ENCODE results near the gene GLDC. TPM values are rescaled to one million over a fixed set of nuclear protein-coding genes. Genes with fewer than 3 reads are reported as not detected.
"Not testable (repeated sequence)": the region's sequence is repeated elsewhere in the genome, so short reads cannot be mapped to it uniquely, and the experiment has no call there.

The GLDC gene
- total RNA-seq (ENCODE audit: low replicate concordance): 81.6 and 100 TPM in 2 replicates

- no peaks in the 10 kb centered on the region for H3K9me3 Mint-ChIP-seq
- H2AFZ ChIP-seq (replicated peaks): peak within 1 kb of the TSS; percentile 88
- peak within 1 kb of the TSS; percentile 83 for H3K27ac Mint-ChIP-seq
- peaks cover 48% of the 10 kb centered on the region for H3K79me2 ChIP-seq (ENCODE audit: low read depth)
- peaks cover 10% of the 10 kb centered on the region for H3K36me3 Mint-ChIP-seq
- DNase-seq (ENCODE audit: low spot score): peak; percentile 96
- H3K9ac ChIP-seq: peak within 1 kb of the TSS; percentile 43
- peaks cover 25% of the 10 kb centered on the region for H4K20me1 ChIP-seq (ENCODE audit: low read depth)
- no peaks in the 10 kb centered on the region for H3K9me3 ChIP-seq (ENCODE audit: low read depth)
- H3F3A ChIP-seq (ENCODE audit: low read depth): peaks cover 23% of the 10 kb centered on the region
- H3K4me1 ChIP-seq: peaks cover 19% of the 10 kb centered on the region
- no peak for TF ChIP-seq CTCF (IDR thresholded peaks at IDR 0.05)
- TF ChIP-seq EZH2phosphoT487 (IDR thresholded peaks at IDR 0.05): no peak
- TF ChIP-seq EZH2 (IDR thresholded peaks at IDR 0.05): no peak
- peak within 1 kb of the TSS; percentile 99 for H3K4me3 Mint-ChIP-seq
- peak within 1 kb of the TSS; percentile 97 for H3K4me3 ChIP-seq
- peaks cover 9% of the 10 kb centered on the region for H3K27me3 ChIP-seq
- peak within 1 kb of the TSS; percentile 13 for H3K27ac ChIP-seq
- no peaks in the 10 kb centered on the region for H3K36me3 ChIP-seq
- H3K4me2 ChIP-seq: peak within 1 kb of the TSS; percentile 86
- H3K27me3 Mint-ChIP-seq (ENCODE audit: insufficient read depth, low read depth): peaks cover 11% of the 10 kb centered on the region
- peaks cover 27% of the 10 kb centered on the region for H3K4me1 Mint-ChIP-seq
Measured at GRCh38 chr9:6645355-6646292, at the start of gene GLDC. Gene GLDC (minus strand): TSS chr9:6645729. CDS start chr9:6645499, 230 bp downstream.

- TF ChIP-seq EZH2phosphoT487 (IDR thresholded peaks at IDR 0.05): no peak
- peaks cover 4% of the 10 kb centered on the region for H3K27me3 Mint-ChIP-seq (ENCODE audit: insufficient read depth, low read depth)
- no peak overlapping the region for H3K27ac Mint-ChIP-seq
Measured at GRCh38 chr9:6692881-6693361, 47.4 kb upstream of the GLDC start.

GRCh38 chr9:6692433-6692832 is 46.9 kb upstream of the GLDC start:
- H3K9me3 Mint-ChIP-seq: no peaks in the 10 kb centered on the region
- Histone ChIP-seq H3K4me2 (no peak overlapping the region), H3K9me3 (ENCODE audit: low read depth) (no peaks in the 10 kb centered on the region), H3K79me2 (ENCODE audit: low read depth) (no peaks in the 10 kb centered on the region), H3K27ac (no peak overlapping the region), H3K4me3 (no peak overlapping the region), H2AFZ (replicated peaks) (no peak overlapping the region), H3K4me1 (no peaks in the 10 kb centered on the region), H3K9ac (no peak overlapping the region), H4K20me1 (ENCODE audit: low read depth) (no peaks in the 10 kb centered on the region), H3K27me3 (no peaks in the 10 kb centered on the region), H3F3A (ENCODE audit: low read depth) (no peaks in the 10 kb centered on the region), H3K36me3 (no peaks in the 10 kb centered on the region)
- H3K36me3 Mint-ChIP-seq: no peaks in the 10 kb centered on the region
- no peak overlapping the region for H3K27ac Mint-ChIP-seq
- TF ChIP-seq CTCF (IDR thresholded peaks at IDR 0.05) (no peak), EZH2 (IDR thresholded peaks at IDR 0.05) (no peak), EZH2phosphoT487 (IDR thresholded peaks at IDR 0.05) (no peak)
- H3K27me3 Mint-ChIP-seq (ENCODE audit: insufficient read depth, low read depth): peaks cover 3% of the 10 kb centered on the region
- no peak overlapping the region for H3K4me3 Mint-ChIP-seq
- H3K4me1 Mint-ChIP-seq: no peaks in the 10 kb centered on the region
- DNase-seq (ENCODE audit: low spot score): no peak

More at GRCh38 chr9:6692881-6693361, 47.4 kb upstream of the GLDC start:
- Histone ChIP-seq H3K4me3 (no peak overlapping the region), H3K79me2 (ENCODE audit: low read depth) (no peaks in the 10 kb centered on the region), H3K36me3 (no peaks in the 10 kb centered on the region), H3K27me3 (no peaks in the 10 kb centered on the region), H2AFZ (replicated peaks) (no peak overlapping the region), H3K9me3 (ENCODE audit: low read depth) (no peaks in the 10 kb centered on the region), H3K27ac (no peak overlapping the region), H3K4me1 (no peaks in the 10 kb centered on the region), H4K20me1 (ENCODE audit: low read depth) (no peaks in the 10 kb centered on the region), H3K4me2 (no peak overlapping the region), H3K9ac (no peak overlapping the region), H3F3A (ENCODE audit: low read depth) (no peaks in the 10 kb centered on the region)
- no peak for DNase-seq (ENCODE audit: low spot score)
- Mint-ChIP-seq H3K4me3 (no peak overlapping the region), H3K9me3 (no peaks in the 10 kb centered on the region), H3K36me3 (no peaks in the 10 kb centered on the region), H3K4me1 (no peaks in the 10 kb centered on the region)

GRCh38 chr9:6690675-6691070 is 45.1 kb upstream of the GLDC start:
- not testable (repeated sequence) for H3K36me3 Mint-ChIP-seq; H4K20me1 ChIP-seq (ENCODE audit: low read depth); H3K4me1 Mint-ChIP-seq; H3F3A ChIP-seq (ENCODE audit: low read depth); H3K4me2 ChIP-seq; DNase-seq (ENCODE audit: low spot score); H3K9ac ChIP-seq; H3K27me3 ChIP-seq; H2AFZ ChIP-seq (replicated peaks); H3K4me3 ChIP-seq; H3K4me3 Mint-ChIP-seq; H3K9me3 Mint-ChIP-seq; H3K27ac ChIP-seq; H3K9me3 ChIP-seq (ENCODE audit: low read depth); H3K79me2 ChIP-seq (ENCODE audit: low read depth); H3K4me1 ChIP-seq; H3K27me3 Mint-ChIP-seq (ENCODE audit: insufficient read depth, low read depth); H3K36me3 ChIP-seq; H3K27ac Mint-ChIP-seq

All from neural progenitor cell (in vitro differentiated cells).